Stimulated activated naive B cell treated with anti-CD40 and anti-IgM and Interleukin-4, amounts not matched to agents 10 μg/mL and 1 μg/mL and 100 μg/mL, for 72 hours (primary cell): ENCODE measurements around the gene HACL1.

Source experiments
- ATAC-seq, 2 donors: fragments of 150-1000 bp; cut with Tn5 transposase; replicated peaks; 2 replicates each; pipeline ENCODE4 v1.10.0; 2021; ENCODE audit warnings: moderate library complexity in 1 of 2
- DNase-seq: peaks from one replicate; pipeline ENCODE4 v3.0.0; 2021
- H3K27ac Mint-ChIP-seq: one replicate; pipeline ENCODE4 v1.8.0; 2022; ENCODE audit warnings: mild to moderate bottlenecking, mixed read lengths
- H3K27me3 Mint-ChIP-seq, 2 donors: one replicate each; pipeline ENCODE4 v1.8.0; 2022; ENCODE audit warnings: mixed read lengths in 2 of 2
- H3K36me3 Mint-ChIP-seq, 2 donors: one replicate each; pipeline ENCODE4 v1.8.0; 2022; ENCODE audit warnings: mixed read lengths in 2 of 2, mild to moderate bottlenecking in 1 of 2
- H3K4me1 Mint-ChIP-seq, 2 donors: one replicate each; pipeline ENCODE4 v1.8.0; 2022; ENCODE audit warnings: mixed read lengths in 2 of 2, mild to moderate bottlenecking in 1 of 2
- H3K4me3 Mint-ChIP-seq, 2 donors: one replicate each; pipeline ENCODE4 v1.8.0; 2022; ENCODE audit warnings: mild to moderate bottlenecking in 2 of 2, mixed read lengths in 2 of 2, moderate library complexity in 1 of 2
- H3K9me3 Mint-ChIP-seq, 2 donors: one replicate each; pipeline ENCODE4 v1.8.0; 2022; ENCODE audit warnings: mixed read lengths in 2 of 2, mild to moderate bottlenecking in 1 of 2

The HACL1 gene

GRCh38 chr3:15519096-15519495 is 82.3 kb downstream of the HACL1 start:
- no peak overlapping the region for H3K4me3 Mint-ChIP-seq
- peaks cover 8 to 16% of the 10 kb centered on the region in 2 donors for H3K4me1 Mint-ChIP-seq
- H3K9me3 Mint-ChIP-seq: no peaks in the 10 kb centered on the region
- ATAC-seq: no peak
- H3K27me3 Mint-ChIP-seq: peaks cover 11 to 18% of the 10 kb centered on the region in 2 donors
- H3K27ac Mint-ChIP-seq: no peak overlapping the region
- DNase-seq: no peak
- H3K36me3 Mint-ChIP-seq: no peaks in the 10 kb centered on the region

- no peaks in the 10 kb centered on the region for H3K9me3 Mint-ChIP-seq
Observed at GRCh38 chr3:15514663-15515340, 86.6 kb downstream of the HACL1 start.

DNA sequence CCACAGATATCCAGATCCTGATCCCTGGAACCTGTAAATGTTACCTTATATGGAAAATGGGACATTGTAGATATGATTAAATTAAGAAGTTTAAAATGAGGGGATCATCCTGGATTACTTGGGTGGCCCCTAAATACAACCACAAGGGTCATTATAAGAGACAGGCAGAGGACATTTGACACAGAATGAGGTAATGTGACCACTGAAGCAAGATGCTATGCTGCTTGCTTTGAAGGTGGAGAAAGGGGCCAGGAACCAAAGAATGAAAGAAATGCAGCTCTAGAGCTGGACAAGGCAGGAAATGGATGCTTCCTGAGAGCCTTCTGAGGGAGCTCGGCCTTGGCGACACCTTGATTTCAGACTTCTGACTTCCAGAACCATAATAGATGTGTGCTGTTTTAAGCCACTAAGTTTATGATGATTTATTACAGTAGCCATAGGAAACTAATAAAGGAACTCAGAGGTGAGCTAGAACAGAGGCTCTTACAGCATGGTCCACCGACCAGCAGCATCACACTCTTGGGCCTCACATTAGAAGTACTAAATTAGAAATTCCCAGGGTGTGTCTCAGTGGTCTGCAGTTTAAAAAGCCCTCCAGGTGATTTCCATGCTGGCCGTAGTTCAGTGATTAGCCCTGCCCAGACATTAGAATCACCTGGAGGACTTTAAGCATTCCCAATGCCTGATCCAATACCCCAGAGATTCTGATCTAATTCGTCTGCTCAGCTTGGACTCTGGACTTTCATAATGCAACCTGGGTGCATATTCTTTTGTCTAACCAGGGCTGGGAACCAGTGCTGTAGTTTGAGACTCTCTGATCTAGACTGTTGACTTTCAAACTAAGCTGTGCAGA is 87.3 kb downstream of the HACL1 start:
- Mint-ChIP-seq H3K4me3 (no peak overlapping the region), H3K9me3 (no peaks in the 10 kb centered on the region), H3K4me1 (peaks cover 0 to 3% of the 10 kb centered on the region in 2 donors), H3K36me3 (peaks cover 0 to 4% of the 10 kb centered on the region in 2 donors), H3K27ac (no peak overlapping the region), H3K27me3 (no peaks in the 10 kb centered on the region)
- ATAC-seq (peak; percentile 60 to 78), DNase-seq (no peak)

More at GRCh38 chr3:15514663-15515340, 86.6 kb downstream of the HACL1 start:
- H3K27me3 Mint-ChIP-seq: peaks cover 0 to under 1% of the 10 kb centered on the region in 2 donors
- ATAC-seq (no peak), DNase-seq (no peak)
- H3K27ac Mint-ChIP-seq: no peak overlapping the region
- H3K4me3 Mint-ChIP-seq: no peak overlapping the region
- H3K4me1 Mint-ChIP-seq: peaks cover 0 to 3% of the 10 kb centered on the region in 2 donors
- H3K36me3 Mint-ChIP-seq: peaks cover 0 to 4% of the 10 kb centered on the region in 2 donors

DNA sequence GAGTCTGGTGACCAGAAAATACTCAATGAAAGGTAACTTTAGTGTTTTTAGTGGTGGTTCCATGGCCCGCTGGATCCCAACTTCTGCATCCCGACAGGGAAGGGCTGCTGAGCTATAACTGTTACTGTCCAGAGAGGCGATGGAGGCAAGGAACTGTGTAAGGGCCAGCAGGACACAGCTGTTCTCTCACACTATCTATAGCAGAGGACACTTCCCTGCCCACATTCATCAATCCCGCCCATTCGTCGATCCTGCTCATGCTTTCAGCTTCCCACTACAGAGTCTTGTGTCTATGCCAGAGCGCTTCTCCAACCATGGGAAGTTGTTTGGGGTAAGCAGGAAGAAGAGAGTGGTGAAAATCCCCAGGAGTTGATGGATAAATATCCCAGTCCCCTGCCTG is 88.3 kb downstream of the HACL1 start:
- ATAC-seq (no peak), DNase-seq (no peak)
- H3K27me3 Mint-ChIP-seq: no peaks in the 10 kb centered on the region
- peaks cover 0 to 4% of the 10 kb centered on the region in 2 donors for H3K36me3 Mint-ChIP-seq
- H3K4me1 Mint-ChIP-seq: peaks cover 0 to 3% of the 10 kb centered on the region in 2 donors
- no peak overlapping the region for H3K27ac Mint-ChIP-seq
- no peak overlapping the region for H3K4me3 Mint-ChIP-seq
- no peaks in the 10 kb centered on the region for H3K9me3 Mint-ChIP-seq

DNA sequence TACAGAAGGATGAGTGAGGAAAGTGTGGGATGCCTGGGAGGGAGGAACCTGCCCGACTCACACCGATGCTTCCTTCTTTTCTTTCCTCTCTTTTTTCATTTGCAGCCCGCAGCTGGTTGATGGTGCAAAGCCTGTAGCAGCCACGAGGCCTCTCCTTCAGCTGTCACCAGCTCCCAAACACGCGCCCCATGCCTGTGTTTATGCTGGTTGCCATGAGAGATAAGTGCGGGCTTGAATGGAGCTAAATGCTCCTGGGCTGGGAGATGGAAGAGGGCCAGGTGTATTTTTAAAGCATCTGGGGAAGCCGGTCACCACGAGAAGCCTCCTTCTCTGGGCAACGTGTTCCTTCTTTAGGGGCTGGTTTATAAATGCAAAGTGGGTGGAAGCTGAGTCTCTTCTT is 89.2 kb downstream of the HACL1 start:
- Mint-ChIP-seq H3K36me3 (peaks cover 0 to 4% of the 10 kb centered on the region in 2 donors), H3K9me3 (no peaks in the 10 kb centered on the region), H3K27ac (no peak overlapping the region), H3K4me1 (peaks cover 0 to 3% of the 10 kb centered on the region in 2 donors), H3K4me3 (no peak overlapping the region), H3K27me3 (no peaks in the 10 kb centered on the region)
- ATAC-seq (no peak), DNase-seq (no peak)

GRCh38 chr3:15511156-15511555 is 90.2 kb downstream of the HACL1 start:
- Mint-ChIP-seq H3K4me3 (no peak overlapping the region), H3K36me3 (peaks cover 0 to 4% of the 10 kb centered on the region in 2 donors), H3K4me1 (peaks cover 0 to 3% of the 10 kb centered on the region in 2 donors), H3K27ac (no peak overlapping the region), H3K9me3 (no peaks in the 10 kb centered on the region), H3K27me3 (no peaks in the 10 kb centered on the region)
- ATAC-seq (no peak), DNase-seq (no peak)
